Keratinocyte (primary cell): ENCODE data around the gene MRPS10. TPM values are rescaled to one million over a fixed set of nuclear protein-coding genes. Genes with fewer than 3 reads are reported as not detected.

ENCODE experiments used
- DNase-seq: peaks from one replicate; pipeline ENCODE4 v3.0.0-alpha.2; 2011; ENCODE audit warnings: low read depth, missing footprints, low spot score
- FAIRE-seq: peaks from 2 replicates; lab custom pipeline; 2011; peaks lifted over from hg19 to GRCh38; lab: Jason Lieb, UNC
- H2AFZ ChIP-seq: 2 replicates; pipeline ENCODE4 v1.6.0; 2012; ENCODE audit warnings: low read length, control low read depth, inconsistent platforms; ENCODE audit not compliant: control insufficient read depth
- H3K27ac ChIP-seq: 2 replicates; pipeline ENCODE4 v1.5.1; 2011; ENCODE audit warnings: low read length; ENCODE audit not compliant: control insufficient read depth, insufficient read depth
- H3K27me3 ChIP-seq: 3 replicates; pipeline ENCODE4 v1.6.0; 2011; ENCODE audit warnings: low read length; ENCODE audit not compliant: control insufficient read depth, insufficient read depth; ENCODE audit errors: extremely low read depth
- H3K36me3 ChIP-seq, 2 experiments: 2 replicates in 1 of 2; 3 replicates in 1 of 2; pipeline ENCODE4 v1.5.1; 2011; ENCODE audit warnings: low read length in 2 of 2, mild to moderate bottlenecking in 1 of 2; ENCODE audit not compliant: control insufficient read depth in 2 of 2, insufficient read depth in 2 of 2; ENCODE audit errors: extremely low read depth in 1 of 2
- H3K4me1 ChIP-seq: 3 replicates; pipeline ENCODE4 v1.5.1; 2011; ENCODE audit warnings: low read length; ENCODE audit not compliant: control insufficient read depth, insufficient read depth; ENCODE audit errors: extremely low read depth
- H3K4me2 ChIP-seq: 3 replicates; pipeline ENCODE4 v1.6.0; 2011; ENCODE audit warnings: low read depth, low read length; ENCODE audit not compliant: control insufficient read depth, insufficient read depth; ENCODE audit errors: extremely low read depth
- H3K4me3 ChIP-seq, 3 experiments: fragments of 200-600 bp in 1 of 3; sonication (generic) in 1 of 3; 2 replicates in 2 of 3; 3 replicates in 1 of 3; pipeline ENCODE4 v1.5.1; 2011 to 2016; ENCODE audit warnings: low read length in 3 of 3, mild to moderate bottlenecking in 3 of 3, control low read depth in 2 of 3, inconsistent platforms in 1 of 3, low read depth in 1 of 3, mixed read lengths in 1 of 3, mixed run types in 1 of 3, moderate library complexity in 1 of 3; ENCODE audit not compliant: control insufficient read depth in 2 of 3, insufficient read depth in 2 of 3; ENCODE audit errors: extremely low read depth in 1 of 3
- H3K79me2 ChIP-seq: 2 replicates; pipeline ENCODE4 v1.6.0; 2012; ENCODE audit warnings: low read length; ENCODE audit not compliant: control insufficient read depth, insufficient read depth
- H3K9ac ChIP-seq: 3 replicates; pipeline ENCODE4 v1.6.0; 2011; ENCODE audit warnings: low read length; ENCODE audit not compliant: control insufficient read depth, insufficient read depth; ENCODE audit errors: extremely low read depth
- H3K9me1 ChIP-seq: 3 replicates; pipeline ENCODE4 v1.6.0; 2011; ENCODE audit warnings: low read length; ENCODE audit not compliant: control insufficient read depth, insufficient read depth; ENCODE audit errors: extremely low read depth
- H3K9me3 ChIP-seq: 2 replicates; pipeline ENCODE4 v1.5.1; 2012; ENCODE audit warnings: low read depth, low read length; ENCODE audit not compliant: control insufficient read depth
- H4K20me1 ChIP-seq: 3 replicates; pipeline ENCODE4 v1.6.0; 2011; ENCODE audit warnings: low read length; ENCODE audit not compliant: control insufficient read depth, insufficient read depth; ENCODE audit errors: extremely low read depth
- EZH2 ChIP-seq: IDR thresholded peaks from one replicate; pipeline ENCODE4 v1.6.1; 2012; ENCODE audit warnings: inconsistent platforms, mild to moderate bottlenecking, low read length, moderate library complexity
- dilution Hi-C: fragments of 300-500 bp; cut with MboI; formaldehyde crosslinking; loops from one replicate; pipeline ENCODE4 v1.7.0; 2020; ENCODE audit warnings: low sequenced_read_pairs; ENCODE audit not compliant: extremely low pct_ligation_motif_present
- polyA plus RNA-seq, 5 experiments: library from polyadenylated mRNA; depleted of rRNA in 3 of 5; stranded (reverse) in 3 of 5; stranded (forward) in 1 of 5; unstranded in 1 of 5; fragments of >200 nt; gene quantifications; 1 replicate in 1 of 5; 2 replicates in 3 of 5; 3 replicates in 1 of 5; pipeline versions ENCODE4 v1.2.1 to v1.2.3, GENCODE V29; 2011 to 2012; ENCODE audit warnings: missing spikeins in 2 of 5, low read depth in 1 of 5, low replicate concordance in 1 of 5
- TF ChIP-seq, protein P1 (sequence below), 3 experiments: IDR thresholded peaks in 1 of 3; conservative IDR thresholded peaks in 1 of 3; optimal IDR thresholded peaks in 1 of 3; 2 replicates in 2 of 3; 3 replicates in 1 of 3; pipeline versions ENCODE3 to v1.5.1; 2011; ENCODE audit warnings: low read length in 3 of 3, mild to moderate bottlenecking in 3 of 3, moderate library complexity in 2 of 3, control low read depth in 1 of 3, inconsistent platforms in 1 of 3; ENCODE audit not compliant: insufficient read depth in 2 of 3; ENCODE audit errors: extremely low read depth in 1 of 3

The MRPS10 gene
- polyA plus RNA-seq, 1 donor (not counting 4 experiments of a cell fraction or from before 2014, with no cell fraction given): 80.1 TPM

DNA sequence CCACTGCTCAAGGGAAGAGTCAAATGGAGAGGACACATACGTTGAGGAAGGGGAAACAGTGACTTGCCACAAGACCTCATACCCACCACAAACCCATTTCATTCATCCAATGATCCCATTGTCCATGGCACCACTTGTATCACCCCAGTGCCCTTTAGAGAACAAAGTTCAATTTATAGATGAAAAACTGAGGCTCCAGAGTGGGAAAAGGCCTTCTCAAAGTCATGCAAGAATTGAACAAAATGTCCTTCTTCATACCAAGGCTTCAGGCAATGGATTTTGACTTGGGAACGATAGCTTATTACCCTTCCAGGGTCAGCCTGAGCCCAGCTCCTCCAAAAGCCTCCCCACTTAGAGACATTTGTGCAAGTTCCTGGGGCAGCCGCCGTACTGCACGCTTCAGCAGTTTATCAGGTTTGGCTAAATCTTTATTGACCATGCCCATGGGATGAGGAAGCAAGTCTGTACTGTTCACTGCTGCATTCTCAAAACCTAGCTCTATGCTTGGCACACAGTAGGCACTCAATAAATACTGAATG lies 47.3 kb upstream of the MRPS10 start:
- Histone ChIP-seq H3K9me3 (no peaks in the 10 kb centered on the region), H3K4me3 (no peak overlapping the region), H3K36me3 (peaks cover 0 to 3% of the 10 kb centered on the region in 2 experiments), H3K9me1 (no peaks in the 10 kb centered on the region), H3K4me1 (no peaks in the 10 kb centered on the region), H3K27me3 (no peaks in the 10 kb centered on the region), H3K27ac (no peak overlapping the region), H3K4me2 (no peak overlapping the region), H3K9ac (no peak overlapping the region), H2AFZ (no peak overlapping the region), H4K20me1 (no peaks in the 10 kb centered on the region), H3K79me2 (no peaks in the 10 kb centered on the region)
- TF ChIP-seq, protein P1, sequence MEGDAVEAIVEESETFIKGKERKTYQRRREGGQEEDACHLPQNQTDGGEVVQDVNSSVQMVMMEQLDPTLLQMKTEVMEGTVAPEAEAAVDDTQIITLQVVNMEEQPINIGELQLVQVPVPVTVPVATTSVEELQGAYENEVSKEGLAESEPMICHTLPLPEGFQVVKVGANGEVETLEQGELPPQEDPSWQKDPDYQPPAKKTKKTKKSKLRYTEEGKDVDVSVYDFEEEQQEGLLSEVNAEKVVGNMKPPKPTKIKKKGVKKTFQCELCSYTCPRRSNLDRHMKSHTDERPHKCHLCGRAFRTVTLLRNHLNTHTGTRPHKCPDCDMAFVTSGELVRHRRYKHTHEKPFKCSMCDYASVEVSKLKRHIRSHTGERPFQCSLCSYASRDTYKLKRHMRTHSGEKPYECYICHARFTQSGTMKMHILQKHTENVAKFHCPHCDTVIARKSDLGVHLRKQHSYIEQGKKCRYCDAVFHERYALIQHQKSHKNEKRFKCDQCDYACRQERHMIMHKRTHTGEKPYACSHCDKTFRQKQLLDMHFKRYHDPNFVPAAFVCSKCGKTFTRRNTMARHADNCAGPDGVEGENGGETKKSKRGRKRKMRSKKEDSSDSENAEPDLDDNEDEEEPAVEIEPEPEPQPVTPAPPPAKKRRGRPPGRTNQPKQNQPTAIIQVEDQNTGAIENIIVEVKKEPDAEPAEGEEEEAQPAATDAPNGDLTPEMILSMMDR (optimal IDR thresholded peaks at IDR 0.05 in 1 of 3, IDR thresholded peaks at IDR 0.05 in 1 of 3, conservative IDR thresholded peaks at IDR 0.05 in 1 of 3; ENCODE audit: extremely low read depth in 1 of 3, insufficient read depth in 2 of 3, low read length in 3 of 3): no peak
- TF ChIP-seq EZH2: no peak
- no peak for DNase-seq
- dilution Hi-C loops: no loop called here
- FAIRE-seq: no peak

- Histone ChIP-seq H3K4me3 (no peak overlapping the region), H2AFZ (no peak overlapping the region), H3K4me2 (no peak overlapping the region), H3K27ac (no peak overlapping the region), H3K9ac (no peak overlapping the region), H3K9me1 (no peaks in the 10 kb centered on the region), H4K20me1 (no peaks in the 10 kb centered on the region), H3K9me3 (no peaks in the 10 kb centered on the region), H3K36me3 (peaks cover 0 to 3% of the 10 kb centered on the region in 2 experiments), H3K4me1 (no peaks in the 10 kb centered on the region), H3K79me2 (no peaks in the 10 kb centered on the region), H3K27me3 (no peaks in the 10 kb centered on the region)
- dilution Hi-C loops: no loop called here
- DNase-seq: no peak
- no peak for FAIRE-seq
- TF ChIP-seq EZH2: no peak
- TF ChIP-seq, protein P1 (optimal IDR thresholded peaks at IDR 0.05 in 1 of 3, IDR thresholded peaks at IDR 0.05 in 1 of 3, conservative IDR thresholded peaks at IDR 0.05 in 1 of 3; ENCODE audit: extremely low read depth in 1 of 3, insufficient read depth in 2 of 3, low read length in 3 of 3): no peak
Observed at GRCh38 chr6:42264162-42264851, 46.6 kb upstream of the MRPS10 start.
